ENCODE results near the gene PRR29.
"Not testable (repeated sequence)": the region's sequence is repeated elsewhere in the genome, so short reads cannot be mapped to it uniquely, and the experiment has no call there.

The PRR29 gene

GRCh38 chr17:63997341-63998048, 656 bp upstream of the PRR29 start:
- no peak for DNase-seq (ENCODE audit: low spot score)

- DNase-seq (ENCODE audit: low spot score), result no peak
These were observed 849 bp downstream of the PRR29 start for GRCh38 chr17:63998721-63999679.

DNA sequence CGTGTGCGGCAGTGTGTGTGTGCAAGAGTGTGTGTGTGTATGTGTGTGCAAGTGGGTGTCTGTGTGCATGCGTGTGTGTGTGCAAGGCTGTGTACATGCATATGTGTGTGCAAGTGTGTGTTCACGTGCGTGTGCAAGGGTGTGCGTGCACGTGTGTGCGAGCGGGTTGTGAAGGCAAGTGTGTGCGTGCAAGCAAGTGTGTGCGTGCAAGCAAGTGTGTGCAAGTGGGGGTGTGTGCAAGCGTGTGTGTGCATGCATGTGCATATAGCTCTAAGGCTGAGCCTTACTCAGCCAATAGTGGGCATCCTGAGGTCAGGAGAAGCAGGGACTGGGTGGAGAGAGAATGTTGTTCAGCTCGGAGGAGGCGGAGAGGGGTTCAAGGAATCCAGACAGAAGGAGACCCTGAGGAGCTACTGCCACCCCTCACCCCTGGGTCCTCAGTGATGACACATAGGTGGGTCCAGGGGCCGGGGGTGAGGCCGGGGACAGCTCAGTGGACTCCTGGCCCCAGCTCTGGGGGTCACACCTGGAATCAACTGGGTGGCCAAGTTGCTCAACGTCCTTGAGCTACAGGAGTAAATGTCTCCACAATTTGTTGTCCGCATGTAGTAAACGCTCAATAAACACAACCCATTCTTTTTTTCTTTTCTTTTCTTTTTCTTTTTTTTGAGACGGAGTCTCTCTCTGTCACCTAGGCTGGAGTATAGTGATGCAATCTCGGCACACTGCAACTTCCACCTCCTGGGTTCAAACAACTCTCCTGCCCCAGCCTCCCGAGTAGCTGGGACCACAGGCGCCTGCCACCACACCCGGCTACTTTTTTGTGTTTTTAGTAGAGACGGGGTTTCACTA, 1.8 kb downstream of the PRR29 start:
- no peak for DNase-seq (ENCODE audit: low spot score)

DNA sequence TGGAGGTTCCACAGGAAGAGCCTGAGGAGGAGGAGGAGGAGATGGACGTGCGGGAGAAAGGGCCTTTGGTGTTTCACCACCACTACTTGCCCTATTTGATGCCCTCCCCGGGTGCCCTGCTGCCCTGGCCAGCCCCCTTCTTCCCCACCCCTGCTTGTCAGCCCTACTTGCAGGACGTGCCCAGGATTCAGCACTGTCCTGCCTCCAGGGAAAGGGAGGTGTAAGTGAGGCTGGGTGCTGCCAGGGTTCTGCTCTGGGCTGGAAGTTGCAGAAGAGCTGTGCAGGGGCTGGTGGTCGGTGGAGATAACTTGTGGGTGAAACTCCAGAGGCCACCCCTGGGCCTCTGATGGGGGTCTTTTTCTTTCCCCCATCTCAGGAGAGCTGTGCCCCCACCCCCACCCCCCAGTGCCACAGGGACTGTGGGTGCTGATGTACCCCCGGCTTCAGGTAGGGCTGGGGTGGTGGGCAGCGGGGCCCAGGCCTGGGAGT, 3.0 kb downstream of the PRR29 start:
- DNase-seq (ENCODE audit: low spot score), result no peak

DNA sequence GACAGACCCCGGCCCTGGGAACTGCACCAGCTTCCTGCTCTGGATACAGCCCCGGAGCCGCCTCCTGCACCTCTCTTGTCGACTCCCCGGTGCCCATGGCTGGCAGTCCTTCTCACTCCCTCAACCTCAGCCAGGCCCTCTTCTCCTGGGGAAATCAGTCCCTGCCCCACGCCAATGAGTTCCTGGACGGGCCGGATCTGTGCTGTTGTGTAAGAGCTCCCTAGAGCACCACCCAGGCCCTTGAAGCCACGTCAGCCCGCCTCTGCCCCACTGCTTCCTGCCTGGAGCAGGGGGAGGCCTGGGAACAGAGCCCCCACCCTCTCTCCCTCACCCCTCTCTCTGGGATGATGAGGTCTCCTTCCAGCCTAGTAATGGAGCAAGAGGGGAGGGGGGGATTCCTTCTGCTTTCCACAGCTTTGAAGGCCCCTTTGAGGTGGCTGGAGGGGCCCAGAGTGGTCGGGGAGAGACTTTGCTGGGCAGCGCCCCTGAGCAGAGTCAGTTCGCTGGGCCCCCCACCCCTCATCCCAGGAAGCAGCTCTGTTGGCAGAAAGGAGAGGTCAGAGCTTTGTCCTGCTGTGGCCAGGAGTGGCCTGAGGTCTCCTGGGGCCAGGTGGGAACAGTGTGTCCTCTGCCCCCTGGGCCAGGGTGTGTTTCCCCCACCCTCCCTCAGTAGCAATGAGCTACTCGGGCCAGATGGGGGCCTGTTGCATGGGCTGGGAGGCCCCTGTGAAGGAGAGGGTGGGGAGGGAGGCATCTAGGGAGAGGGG, 3.8 kb downstream of the PRR29 start:
- no peak for DNase-seq (ENCODE audit: low spot score)

- DNase-seq (ENCODE audit: low spot score), result no peak
These were observed 4.7 kb downstream of the PRR29 start for GRCh38 chr17:64002658-64003525.

- no peak for DNase-seq (ENCODE audit: low spot score)
These were observed 5.5 kb downstream of the PRR29 start for GRCh38 chr17:64003526-64004121.

DNA sequence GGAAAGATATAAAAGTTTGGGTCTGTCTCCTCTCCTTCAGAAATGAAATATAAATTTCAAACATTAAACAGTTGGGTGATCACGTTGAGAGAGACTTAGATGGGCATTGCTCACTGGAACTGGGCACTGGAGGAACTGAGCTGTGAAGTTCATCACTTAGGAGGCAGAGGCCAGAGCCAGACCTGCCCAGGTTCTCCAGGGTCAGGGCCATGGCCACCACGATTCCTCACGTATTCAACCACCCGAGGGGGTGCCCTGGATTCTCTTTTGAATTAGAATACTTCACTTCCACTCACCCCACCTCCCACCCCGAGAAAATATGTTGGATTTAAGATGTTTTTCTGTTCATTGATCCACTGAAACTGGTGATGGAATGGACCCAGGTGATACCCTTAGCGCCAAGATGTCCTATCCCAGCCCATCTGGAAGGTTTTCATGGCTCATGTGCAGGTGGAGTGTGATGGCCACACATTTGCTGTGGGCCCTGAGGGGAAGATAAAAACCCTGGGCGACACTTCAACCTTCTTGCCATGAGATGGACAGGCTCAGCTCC, 6.1 kb downstream of the PRR29 start:
- DNase-seq (ENCODE audit: low spot score), result no peak

DNA sequence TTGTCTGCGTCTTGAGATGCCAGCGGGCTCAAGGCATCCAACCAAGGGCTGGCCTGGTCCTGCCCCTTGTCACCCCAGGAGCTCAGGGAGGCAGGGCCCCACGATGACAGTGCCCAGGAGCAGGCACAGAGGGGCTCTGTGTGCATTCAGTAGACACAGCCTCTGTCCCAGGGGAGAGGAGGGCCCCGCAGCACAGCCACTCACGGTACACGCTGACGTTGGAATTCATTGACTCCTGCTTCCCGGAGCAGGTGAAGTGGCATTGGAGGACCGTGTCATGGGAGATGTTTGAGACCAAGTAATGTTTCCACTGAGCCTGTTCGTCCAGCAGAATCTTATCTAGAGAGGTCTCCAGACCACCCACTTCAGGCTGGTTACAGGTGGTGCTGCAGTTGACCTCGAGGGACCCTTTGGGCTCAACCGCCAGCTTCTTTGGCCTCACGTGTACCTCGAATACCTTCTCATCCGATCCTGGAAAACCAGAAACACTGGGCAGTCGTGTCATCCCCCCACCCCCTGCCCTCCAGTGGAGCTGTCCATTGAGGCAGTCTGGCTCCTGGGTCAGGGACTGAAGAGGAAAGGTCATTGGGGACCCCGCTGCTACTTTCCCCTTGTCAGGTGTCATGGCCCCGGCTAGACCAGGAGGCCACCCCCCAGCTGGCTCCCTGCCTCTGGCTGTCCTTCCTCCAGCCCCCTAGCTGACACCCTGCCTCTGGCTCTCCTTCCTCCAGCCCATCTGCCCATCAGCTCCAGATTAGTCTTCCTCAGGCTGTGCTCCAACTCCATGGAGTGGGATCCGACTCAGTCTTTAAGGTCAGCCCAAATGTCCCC, 7.0 kb downstream of the PRR29 start:
- DNase-seq (ENCODE audit: low spot score), result no peak

DNA sequence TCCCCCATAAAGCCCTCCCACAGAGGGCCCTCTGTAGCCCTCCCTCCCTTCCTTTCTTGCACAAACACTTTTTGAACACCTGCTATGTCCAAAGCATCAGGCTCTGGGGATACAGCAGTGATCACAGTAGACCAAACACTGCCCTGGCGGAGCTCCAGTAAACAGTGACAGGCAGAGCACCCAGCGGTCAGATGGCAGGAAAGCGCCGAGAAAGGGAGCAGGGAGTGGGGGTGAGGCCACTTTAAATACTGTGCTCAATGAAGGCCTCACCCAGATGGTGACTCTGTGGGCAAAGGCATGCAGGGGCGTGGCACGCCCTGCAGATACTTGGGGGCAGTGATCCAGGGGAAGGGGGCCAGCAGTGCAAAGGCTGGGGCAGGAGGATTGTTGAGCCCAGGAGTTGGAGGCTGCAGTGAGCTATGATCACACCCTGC, 7.6 kb downstream of the PRR29 start:
- DNase-seq (ENCODE audit: low spot score), result no peak

GRCh38 chr17:64006361-64007088, 8.4 kb downstream of the PRR29 start:
- DNase-seq (ENCODE audit: low spot score), result no peak

- not testable (repeated sequence) for DNase-seq (ENCODE audit: low spot score)
These were observed 9.1 kb downstream of the PRR29 start for GRCh38 chr17:64007089-64007837.

GRCh38 chr17:64007838-64008282, 9.7 kb downstream of the PRR29 start:
- DNase-seq (ENCODE audit: low spot score), result no peak

GRCh38 chr17:64008346-64008745, 10.2 kb downstream of the PRR29 start:
- DNase-seq (ENCODE audit: low spot score), result no peak

GRCh38 chr17:64008830-64009229, 10.7 kb downstream of the PRR29 start:
- DNase-seq (ENCODE audit: low spot score), result no peak

- no peak for DNase-seq (ENCODE audit: low spot score)
These were observed 11.6 kb downstream of the PRR29 start for GRCh38 chr17:64009571-64010402.
